PFSK-1 (cell line): ENCODE results near the gene TPPP.

ENCODE experiments used
- POLR2AphosphoS5 ChIP-seq: IDR thresholded peaks from 2 replicates; pipeline ENCODE4 v1.6.1; 2012; ENCODE audit warnings: low read depth, mild to moderate bottlenecking, control low read depth, low read length, moderate library complexity
- REST ChIP-seq, 2 experiments: IDR thresholded peaks; 2 replicates each; pipeline versions ENCODE4 v1.6.1 to v1.8.0; 2011 to 2012; ENCODE audit warnings: low read depth in 2 of 2, low read length in 2 of 2, control low read depth in 1 of 2, inconsistent platforms in 1 of 2, mild to moderate bottlenecking in 1 of 2, moderate library complexity in 1 of 2; ENCODE audit not compliant: insufficient read depth in 1 of 2
- SIN3A ChIP-seq: IDR thresholded peaks from 2 replicates; pipeline ENCODE4 v1.6.1; 2012; ENCODE audit warnings: mild to moderate bottlenecking, low read length, moderate library complexity, borderline replicate concordance; ENCODE audit not compliant: insufficient read depth

- TF ChIP-seq REST (IDR thresholded peaks at IDR 0.05; ENCODE audit: insufficient read depth in 1 of 2, low read depth in 2 of 2, low read length in 2 of 2) (no peak), POLR2AphosphoS5 (no peak), SIN3A (no peak)
Measured at GRCh38 chr5:673161-673830, 19.9 kb downstream of the TPPP start.
